ENCODE results near the gene SHB. TPM values are rescaled to one million over a fixed set of nuclear protein-coding genes. Genes with fewer than 3 reads are reported as not detected.
"Not testable (repeated sequence)": the region's sequence is repeated elsewhere in the genome, so short reads cannot be mapped to it uniquely, and the experiment has no call there.

SHB gene
- total RNA-seq, 8 experiments from 2014 or later: 2.8 to 12.8 (median 8.7) TPM

GRCh38 chr9:38058452-38059232, 10.4 kb downstream of the SHB start:
- Histone ChIP-seq H3K4me3 (no peak overlapping the region), H3K27ac (no peak overlapping the region), H3K4me1 (replicated peaks in 1 of 2) (peaks cover 14 to 23% of the 10 kb centered on the region in 2 donors)
- in situ Hi-C loops (cut with MboI; ENCODE audit: low pct_unique_long_range_greater_than_20kb in 2 of 9, low sequenced_read_pairs in 9 of 9, unreplicated experiment in 9 of 9): loop anchor here in 4 of 9 experiments (25.0 kb wide), 3 partner anchors 146 to 304 kb away; partner anchors contain the start of gene SLC25A51 (in 3 of the 4)
- 80 to 100% (median 96%) methylated on average over 1 to 7 of the region's 13 CpGs; no CpG with 5 or more reads in 2 of the 10 experiments for WGBS, 10 experiments
- no peak for ATAC-seq (replicated peaks in 6 of 8)

GRCh38 chr9:38057416-38058195, 11.4 kb downstream of the SHB start:
- Histone ChIP-seq H3K27ac (no peak overlapping the region), H3K4me1 (replicated peaks in 1 of 2) (peaks cover 6 to 12% of the 10 kb centered on the region in 2 donors), H3K4me3 (no peak overlapping the region)
- peak in 4 of 8 experiments; percentile 4 to 35 (median 16) for ATAC-seq (replicated peaks in 6 of 8)
- 60 to 100% (median 80%) methylated on average over 1 to 6 of the region's 7 CpGs; no CpG with 5 or more reads in 3 of the 10 experiments for WGBS, 10 experiments
- in situ Hi-C loops (cut with MboI; ENCODE audit: low pct_unique_long_range_greater_than_20kb in 2 of 9, low sequenced_read_pairs in 9 of 9, unreplicated experiment in 9 of 9): loop anchor here in 4 of 9 experiments (25.0 kb wide), 3 partner anchors 145 to 305 kb away; partner anchors contain the start of gene SLC25A51 (in 3 of the 4)

GRCh38 chr9:38054653-38055052, 14.4 kb downstream of the SHB start:
- Histone ChIP-seq H3K4me1 (replicated peaks in 1 of 2) (peaks cover 0 to 3% of the 10 kb centered on the region in 2 donors), H3K27ac (no peak overlapping the region), H3K4me3 (no peak overlapping the region)
- WGBS, 10 experiments: 60 to 93% (median 83%) methylated on average over 1 to 3 of the region's 3 CpGs; no CpG with 5 or more reads in 1 of the 10 experiments
- no peak for ATAC-seq (replicated peaks in 6 of 8)
- in situ Hi-C loops (cut with MboI; ENCODE audit: low pct_unique_long_range_greater_than_20kb in 2 of 9, low sequenced_read_pairs in 9 of 9, unreplicated experiment in 9 of 9): loop anchor here in 4 of 9 experiments (25.0 kb wide), 3 partner anchors 142 to 308 kb away; partner anchors contain the start of gene SLC25A51 (in 3 of the 4)

- in situ Hi-C loops (cut with MboI; ENCODE audit: low pct_unique_long_range_greater_than_20kb in 2 of 9, low sequenced_read_pairs in 9 of 9, unreplicated experiment in 9 of 9): loop anchor here in 4 of 9 experiments (25.0 kb wide), 3 partner anchors 142 to 308 kb away; partner anchors contain the start of gene SLC25A51 (in 3 of the 4)
- Histone ChIP-seq H3K4me1 (replicated peaks in 1 of 2) (peaks cover 0 to 3% of the 10 kb centered on the region in 2 donors), H3K27ac (no peak overlapping the region), H3K4me3 (no peak overlapping the region)
- no peak for ATAC-seq (replicated peaks in 6 of 8)
- WGBS, 10 experiments: 25 to 100% (median 82%) methylated on average over 1 to 3 of the region's 3 CpGs; no CpG with 5 or more reads in 2 of the 10 experiments
Observed at GRCh38 chr9:38053697-38054461, 15.1 kb downstream of the SHB start.

GRCh38 chr9:38051780-38052546, 17.1 kb downstream of the SHB start:
- no peak for ATAC-seq (replicated peaks in 6 of 8)
- WGBS, 10 experiments: 20 to 96% (median 83%) methylated on average over 1 to 8 of the region's 19 CpGs; no CpG with 5 or more reads in 3 of the 10 experiments
- Histone ChIP-seq H3K27ac (no peak overlapping the region), H3K4me1 (replicated peaks in 1 of 2) (peaks cover 4 to 13% of the 10 kb centered on the region in 2 donors), H3K4me3 (no peak overlapping the region)
- in situ Hi-C loops (cut with MboI; ENCODE audit: low pct_unique_long_range_greater_than_20kb in 2 of 9, low sequenced_read_pairs in 9 of 9, unreplicated experiment in 9 of 9): loop anchor here in 4 of 9 experiments (25.0 kb wide), 3 partner anchors 140 to 310 kb away; partner anchors contain the start of gene SLC25A51 (in 3 of the 4)

GRCh38 chr9:38048316-38048969, 20.6 kb downstream of the SHB start:
- in situ Hi-C loops (cut with MboI; ENCODE audit: low pct_unique_long_range_greater_than_20kb in 2 of 9, low sequenced_read_pairs in 9 of 9, unreplicated experiment in 9 of 9): loop anchor here in 3 of 9 experiments (25.0 kb wide), 3 partner anchors 89 to 289 kb away; no protein-coding TSS in a partner anchor
- ATAC-seq (replicated peaks in 6 of 8): no peak

GRCh38 chr9:38047301-38048251, 21.5 kb downstream of the SHB start:
- H3K4me1 ChIP-seq (replicated peaks in 1 of 2): peaks cover 4 to 11% of the 10 kb centered on the region in 2 donors
- 0 to 63% (median 39%) methylated on average over 1 to 12 of the region's 15 CpGs; no CpG with 5 or more reads in 1 of the 10 experiments for whole genome bisulfite sequencing, 10 experiments
- H3K27ac ChIP-seq: no peak overlapping the region
- ATAC-seq (replicated peaks in 6 of 8): peak; percentile 52 to 91 (median 76)
- H3K4me3 ChIP-seq: peak overlapping the region in 1 of 5 donors; percentile 3
- in situ Hi-C loops (cut with MboI; ENCODE audit: low pct_unique_long_range_greater_than_20kb in 2 of 9, low sequenced_read_pairs in 9 of 9, unreplicated experiment in 9 of 9): loop anchor here in 3 of 9 experiments (25.0 kb wide), 3 partner anchors 90 to 290 kb away; no protein-coding TSS in a partner anchor

More at GRCh38 chr9:38048316-38048969, 20.6 kb downstream of the SHB start:
- WGBS, 10 experiments: 28 to 100% (median 85%) methylated on average over 2 to 4 of the region's 4 CpGs
- H3K4me1 ChIP-seq (replicated peaks in 1 of 2): peaks cover 4 to 13% of the 10 kb centered on the region in 2 donors
- no peak overlapping the region for H3K4me3 ChIP-seq
- no peak overlapping the region for H3K27ac ChIP-seq

GRCh38 chr9:38046661-38047300, 22.2 kb downstream of the SHB start:
- 46 to 96% (median 88%) methylated on average over 1 to 6 of the region's 8 CpGs; no CpG with 5 or more reads in 2 of the 10 experiments for WGBS, 10 experiments
- Histone ChIP-seq H3K27ac (no peak overlapping the region), H3K4me3 (no peak overlapping the region), H3K4me1 (replicated peaks in 1 of 2) (peaks cover 4 to 10% of the 10 kb centered on the region in 2 donors)
- no peak for ATAC-seq (replicated peaks in 6 of 8)
- in situ Hi-C loops (cut with MboI; ENCODE audit: low pct_unique_long_range_greater_than_20kb in 2 of 9, low sequenced_read_pairs in 9 of 9, unreplicated experiment in 9 of 9): loop anchor here in 3 of 9 experiments (25.0 kb wide), 3 partner anchors 91 to 291 kb away; no protein-coding TSS in a partner anchor

- H3K4me3 ChIP-seq; H3K27ac ChIP-seq; ATAC-seq (replicated peaks in 6 of 8): not testable (repeated sequence)
- 57 to 100% (median 87%) methylated on average over 1 to 9 of the region's 10 CpGs for WGBS, 10 experiments
- in situ Hi-C loops (cut with MboI; ENCODE audit: low pct_unique_long_range_greater_than_20kb in 2 of 9, low sequenced_read_pairs in 9 of 9, unreplicated experiment in 9 of 9): loop anchor here in 3 of 9 experiments (25.0 kb wide), 3 partner anchors 91 to 291 kb away; no protein-coding TSS in a partner anchor
- H3K4me1 ChIP-seq (replicated peaks in 1 of 2): peaks cover 4 to 10% of the 10 kb centered on the region in 2 donors
Observed at GRCh38 chr9:38045939-38046338, 23.1 kb downstream of the SHB start.

- H3K27ac ChIP-seq: no peak overlapping the region
- H3K4me3 ChIP-seq: no peak overlapping the region
- H3K4me1 ChIP-seq (replicated peaks in 1 of 2): peaks cover 5 to 11% of the 10 kb centered on the region in 2 donors
- in situ Hi-C loops (cut with MboI; ENCODE audit: low pct_unique_long_range_greater_than_20kb in 2 of 9, low sequenced_read_pairs in 9 of 9, unreplicated experiment in 9 of 9): loop anchor here in 3 of 9 experiments (25.0 kb wide), 3 partner anchors 93 to 293 kb away; no protein-coding TSS in a partner anchor
- no peak for ATAC-seq (replicated peaks in 6 of 8)
- WGBS, 10 experiments: 100% methylated on average over 1 of the region's 2 CpGs; no CpG with 5 or more reads in 8 of the 10 experiments
Observed at GRCh38 chr9:38044706-38045105, 24.3 kb downstream of the SHB start.
